GM12872 (cell line): Measurements from ENCODE around the gene SVIP.
A peak's percentile ranks its signal among the peaks of the same experiment; 100 is the strongest.

Experiments
- TF ChIP-seq, protein P1 (sequence below): IDR thresholded peaks from 3 replicates; pipeline ENCODE4 v1.5.1; 2011; ENCODE audit warnings: low read depth, mild to moderate bottlenecking, low read length, moderate library complexity; ENCODE audit not compliant: insufficient read depth

SVIP gene

DNA sequence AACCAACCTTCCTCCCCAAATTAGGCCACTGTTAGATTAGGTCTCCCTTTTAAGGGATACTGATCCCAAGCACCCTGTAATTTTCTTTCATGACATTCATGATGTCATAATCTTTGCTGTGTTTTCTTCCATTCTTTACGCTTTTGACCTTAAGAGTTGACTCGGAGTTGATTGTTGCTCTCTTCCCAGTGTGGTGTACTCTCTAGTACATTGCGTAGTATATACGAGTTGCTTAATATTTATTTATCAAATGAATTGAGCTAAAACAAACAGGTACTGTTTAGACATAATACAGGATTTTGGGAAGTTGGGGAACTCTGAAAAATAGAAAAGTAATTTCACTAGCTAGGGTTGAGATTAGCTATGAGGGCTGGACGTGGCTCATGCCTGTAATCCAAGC is 49.8 kb downstream of the SVIP start:
- TF ChIP-seq, protein P1, sequence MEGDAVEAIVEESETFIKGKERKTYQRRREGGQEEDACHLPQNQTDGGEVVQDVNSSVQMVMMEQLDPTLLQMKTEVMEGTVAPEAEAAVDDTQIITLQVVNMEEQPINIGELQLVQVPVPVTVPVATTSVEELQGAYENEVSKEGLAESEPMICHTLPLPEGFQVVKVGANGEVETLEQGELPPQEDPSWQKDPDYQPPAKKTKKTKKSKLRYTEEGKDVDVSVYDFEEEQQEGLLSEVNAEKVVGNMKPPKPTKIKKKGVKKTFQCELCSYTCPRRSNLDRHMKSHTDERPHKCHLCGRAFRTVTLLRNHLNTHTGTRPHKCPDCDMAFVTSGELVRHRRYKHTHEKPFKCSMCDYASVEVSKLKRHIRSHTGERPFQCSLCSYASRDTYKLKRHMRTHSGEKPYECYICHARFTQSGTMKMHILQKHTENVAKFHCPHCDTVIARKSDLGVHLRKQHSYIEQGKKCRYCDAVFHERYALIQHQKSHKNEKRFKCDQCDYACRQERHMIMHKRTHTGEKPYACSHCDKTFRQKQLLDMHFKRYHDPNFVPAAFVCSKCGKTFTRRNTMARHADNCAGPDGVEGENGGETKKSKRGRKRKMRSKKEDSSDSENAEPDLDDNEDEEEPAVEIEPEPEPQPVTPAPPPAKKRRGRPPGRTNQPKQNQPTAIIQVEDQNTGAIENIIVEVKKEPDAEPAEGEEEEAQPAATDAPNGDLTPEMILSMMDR = no peak

GRCh38 chr11:22778642-22779041 is 51.0 kb downstream of the SVIP start:
- TF ChIP-seq, protein P1 = 0 out of 3 replicates have a peak, but pooled peaks have one; percentile 18

- TF ChIP-seq, protein P1 = no peak
Observed at GRCh38 chr11:22775248-22775647, 54.4 kb downstream of the SVIP start.

DNA sequence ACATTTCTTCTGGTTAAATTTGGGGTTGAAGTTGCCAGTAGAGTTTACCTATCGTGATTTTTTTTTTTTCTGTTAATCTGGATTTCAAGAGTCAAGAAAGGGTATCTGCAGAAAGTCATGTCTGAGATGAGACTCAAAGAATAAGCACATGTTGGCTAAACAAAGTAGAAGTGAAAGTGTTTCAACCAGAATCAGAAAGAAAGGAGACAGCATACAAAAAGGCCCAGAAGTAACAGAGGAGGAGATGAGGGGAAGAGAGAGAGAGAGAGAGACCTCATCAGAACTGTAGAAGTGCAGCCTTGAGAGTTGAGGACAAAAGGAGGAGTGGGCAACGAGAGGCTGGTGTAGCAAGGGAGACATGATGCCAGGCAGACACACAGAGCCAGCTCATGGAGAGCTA is 54.9 kb downstream of the SVIP start:
- TF ChIP-seq, protein P1 = no peak

GRCh38 chr11:22769081-22769480 is 60.5 kb downstream of the SVIP start:
- TF ChIP-seq, protein P1 = no peak
